ENCODE measurements around the gene VPS11. TPM values are rescaled to one million over a fixed set of nuclear protein-coding genes. Genes with fewer than 3 reads are reported as not detected.
A peak's percentile ranks its signal among the peaks of the same experiment; 100 is the strongest.

The VPS11 gene
- total RNA-seq, 1 experiment from 2014 or later = 48.7 TPM

GRCh38 chr11:119089319-119089718, 21.7 kb downstream of the VPS11 start:
- peaks cover 36% of the 10 kb centered on the region for H3K4me1 ChIP-seq (ENCODE audit: insufficient read depth, low read length)
- H3K9me2 ChIP-seq (replicated peaks; ENCODE audit: low read length) = no peaks in the 10 kb centered on the region
- no peak overlapping the region for H3K27ac ChIP-seq (ENCODE audit: low read length)
- no peaks in the 10 kb centered on the region for H3K9me3 ChIP-seq (ENCODE audit: low read length)
- H4K20me1 ChIP-seq (ENCODE audit: low read length) = peaks cover 23% of the 10 kb centered on the region
- peaks cover 22% of the 10 kb centered on the region for H3K36me3 ChIP-seq (ENCODE audit: low read depth, low read length)
- POLR2A ChIA-PET (ENCODE audit: unreplicated experiment) = interaction anchor here (0.5 kb wide), 1 partner anchor 183 kb away, joined by 3 read pairs; no protein-coding TSS in a partner anchor
- BruUV-seq (replicated peaks) = no TSS peak
- no peak overlapping the region for H3K9ac ChIP-seq (ENCODE audit: low read length)
- CTCF ChIA-PET = no interaction called here
- H3K27me3 ChIP-seq (ENCODE audit: low read length) = no peaks in the 10 kb centered on the region
- TF ChIP-seq EZH2 (IDR thresholded peaks at IDR 0.05; ENCODE audit: low read length, unreplicated experiment) (no peak), EZH2phosphoT487 (IDR thresholded peaks at IDR 0.05; ENCODE audit: borderline replicate concordance, low read length) (no peak), CTCF (conservative IDR thresholded peaks at IDR 0.05; ENCODE audit: low read depth, low read length) (no peak)
- H3K4me2 ChIP-seq (ENCODE audit: low read length) = no peak overlapping the region
- no peak overlapping the region for H3K4me3 ChIP-seq (ENCODE audit: low read length)
- DNase-seq = no peak
- peaks cover 48% of the 10 kb centered on the region for H3K79me2 ChIP-seq (ENCODE audit: low read length)
- peaks cover 17% of the 10 kb centered on the region for H3F3A ChIP-seq (ENCODE audit: low read length, unreplicated experiment)
- ATAC-seq = no peak
- H2AFZ ChIP-seq (ENCODE audit: low read length) = no peak overlapping the region
- intact Hi-C loops (cut with micrococcal nuclease) = no loop called here

- DNase-seq (no peak), ATAC-seq (no peak)
- Histone ChIP-seq H2AFZ (ENCODE audit: low read length) (no peak overlapping the region), H3K27me3 (ENCODE audit: low read length) (no peaks in the 10 kb centered on the region), H3K9me3 (ENCODE audit: low read length) (no peaks in the 10 kb centered on the region), H3K4me2 (ENCODE audit: low read length) (no peak overlapping the region), H3K79me2 (ENCODE audit: low read length) (peaks cover 47% of the 10 kb centered on the region), H3F3A (ENCODE audit: low read length, unreplicated experiment) (peaks cover 17% of the 10 kb centered on the region), H4K20me1 (ENCODE audit: low read length) (peaks cover 28% of the 10 kb centered on the region), H3K4me3 (ENCODE audit: low read length) (no peak overlapping the region), H3K4me1 (ENCODE audit: insufficient read depth, low read length) (peaks cover 33% of the 10 kb centered on the region), H3K27ac (ENCODE audit: low read length) (no peak overlapping the region), H3K9ac (ENCODE audit: low read length) (no peak overlapping the region), H3K36me3 (ENCODE audit: low read depth, low read length) (peaks cover 22% of the 10 kb centered on the region), H3K9me2 (replicated peaks; ENCODE audit: low read length) (no peaks in the 10 kb centered on the region)
- BruUV-seq (replicated peaks) = no TSS peak
- intact Hi-C loops (cut with micrococcal nuclease) = no loop called here
- TF ChIP-seq EZH2phosphoT487 (IDR thresholded peaks at IDR 0.05; ENCODE audit: borderline replicate concordance, low read length) = no peak
- TF ChIP-seq CTCF (conservative IDR thresholded peaks at IDR 0.05; ENCODE audit: low read depth, low read length) = no peak
- TF ChIP-seq EZH2 (IDR thresholded peaks at IDR 0.05; ENCODE audit: low read length, unreplicated experiment) = no peak
- POLR2A ChIA-PET (ENCODE audit: unreplicated experiment) = no interaction called here
- CTCF ChIA-PET = no interaction called here
Observed at GRCh38 chr11:119091178-119091577, 23.6 kb downstream of the VPS11 start.

GRCh38 chr11:119091966-119092879, 24.6 kb downstream of the VPS11 start:
- intact Hi-C loops (cut with micrococcal nuclease) = no loop called here
- Histone ChIP-seq H2AFZ (ENCODE audit: low read length) (no peak overlapping the region), H3K27me3 (ENCODE audit: low read length) (no peaks in the 10 kb centered on the region), H3K4me2 (ENCODE audit: low read length) (peak overlapping the region; percentile 94), H3K36me3 (ENCODE audit: low read depth, low read length) (peaks cover 32% of the 10 kb centered on the region), H4K20me1 (ENCODE audit: low read length) (peaks cover 28% of the 10 kb centered on the region), H3K9me3 (ENCODE audit: low read length) (no peaks in the 10 kb centered on the region), H3K9me2 (replicated peaks; ENCODE audit: low read length) (no peaks in the 10 kb centered on the region), H3K4me3 (ENCODE audit: low read length) (peak overlapping the region; percentile 90), H3K79me2 (ENCODE audit: low read length) (peaks cover 39% of the 10 kb centered on the region), H3F3A (ENCODE audit: low read length, unreplicated experiment) (peaks cover 17% of the 10 kb centered on the region), H3K9ac (ENCODE audit: low read length) (no peak overlapping the region), H3K4me1 (ENCODE audit: insufficient read depth, low read length) (peaks cover 31% of the 10 kb centered on the region), H3K27ac (ENCODE audit: low read length) (no peak overlapping the region)
- TF ChIP-seq EZH2phosphoT487 (IDR thresholded peaks at IDR 0.05; ENCODE audit: borderline replicate concordance, low read length) = no peak
- TF ChIP-seq EZH2 (IDR thresholded peaks at IDR 0.05; ENCODE audit: low read length, unreplicated experiment) = no peak
- ChIA-PET POLR2A (ENCODE audit: unreplicated experiment) (interaction anchor here (0.6 kb wide), 1 partner anchor 80 kb away, joined by 3 read pairs; no protein-coding TSS in a partner anchor), CTCF (no interaction called here)
- DNase-seq (no peak), ATAC-seq (no peak)
- BruUV-seq (replicated peaks) = no TSS peak

Measured in PC-3 (cell line).